ENCODE data around the gene REXO1. TPM values are rescaled to one million over a fixed set of nuclear protein-coding genes. Genes with fewer than 3 reads are reported as not detected.

Gene REXO1
- total RNA-seq, 2 experiments from 2014 or later = 52.5 to 53.0 TPM

GRCh38 chr19:1796395-1797142 is 51.7 kb downstream of the REXO1 start:
- ChIA-PET POLR2A (no interaction called here), CTCF (interaction anchor here (0.8 to 2.1 kb wide), 5 partner anchors 10 to 250 kb away, joined by 3 to 10 read pairs (median 4); no protein-coding TSS in a partner anchor)

GRCh38 chr19:1794424-1795172 is 53.7 kb downstream of the REXO1 start:
- ChIA-PET POLR2A (no interaction called here), CTCF (interaction anchor here (0.5 to 2.5 kb wide), 7 partner anchors 11 to 138 kb away, joined by 3 to 11 read pairs (median 5); no protein-coding TSS in a partner anchor)

- CTCF ChIA-PET = interaction anchor here (0.7 kb wide), 1 partner anchor 120 kb away, joined by 3 read pairs; no protein-coding TSS in a partner anchor
- POLR2A ChIA-PET = no interaction called here
Observed at GRCh38 chr19:1791879-1792278, 56.4 kb downstream of the REXO1 start.

- CTCF ChIA-PET = interaction anchor here (0.9 to 1.4 kb wide), 4 partner anchors 9 to 47 kb away, joined by 3 to 4 read pairs (median 4); no protein-coding TSS in a partner anchor
- POLR2A ChIA-PET = no interaction called here
Observed at GRCh38 chr19:1790054-1790792, 58.1 kb downstream of the REXO1 start.

- CTCF ChIA-PET = interaction anchor here (0.6 to 2.0 kb wide), 6 partner anchors 22 to 1073 kb away, joined by 3 to 8 read pairs (median 4); no protein-coding TSS in a partner anchor
- POLR2A ChIA-PET = no interaction called here
Observed at GRCh38 chr19:1789261-1790041, 58.8 kb downstream of the REXO1 start.

DNA sequence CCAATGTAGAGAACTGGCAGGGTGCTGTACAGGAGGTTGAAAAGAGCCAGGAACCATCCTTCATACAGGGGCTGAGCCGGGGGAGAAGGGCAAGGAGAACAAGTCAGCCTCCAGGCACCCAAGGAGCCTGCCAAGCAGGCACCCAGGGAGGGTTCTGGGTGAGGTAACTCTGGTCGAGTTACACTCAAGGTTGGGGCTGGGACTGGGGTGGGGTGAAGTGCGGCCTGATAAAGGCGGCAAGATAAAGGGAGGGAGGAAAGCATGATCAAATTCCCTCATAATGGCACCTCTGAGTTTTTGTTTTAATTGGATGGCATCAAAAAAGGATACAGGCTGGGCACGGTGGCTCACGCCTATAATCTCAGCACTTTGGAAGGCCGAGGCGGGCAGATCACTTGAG is 61.2 kb downstream of the REXO1 start:
- POLR2A ChIA-PET = interaction anchor here (0.7 kb wide), 1 partner anchor 40 kb away, joined by 4 read pairs; no protein-coding TSS in a partner anchor
- CTCF ChIA-PET = no interaction called here

- ChIA-PET CTCF (interaction anchor here (1.2 to 1.6 kb wide), 2 partner anchors 18 to 25 kb away, joined by 3 read pairs; partner anchors contain the start of gene ATP8B3), POLR2A (interaction anchor here (0.7 kb wide), 1 partner anchor 40 kb away, joined by 4 read pairs; no protein-coding TSS in a partner anchor)
Observed at GRCh38 chr19:1786668-1787067, 61.6 kb downstream of the REXO1 start.

DNA sequence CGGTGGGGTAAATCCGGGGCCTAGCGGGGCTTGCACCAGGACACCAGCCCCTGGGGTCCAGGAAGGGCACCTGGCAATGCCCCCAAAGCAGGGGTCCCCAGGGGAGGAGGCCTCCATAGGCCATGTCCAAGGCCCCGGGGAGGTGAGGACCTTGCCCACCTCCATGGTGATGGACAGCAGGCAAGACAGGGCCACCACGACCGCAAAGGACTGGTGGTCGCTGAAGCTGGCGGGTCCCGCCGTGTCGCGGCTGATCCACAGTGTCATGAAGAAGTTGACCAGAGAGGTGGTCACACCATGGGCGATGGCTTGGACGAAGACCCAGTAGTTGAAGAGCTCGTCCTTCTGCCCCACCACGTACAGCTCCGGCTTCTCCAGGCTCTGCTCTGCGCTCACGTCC is 63.0 kb downstream of the REXO1 start:
- CTCF ChIA-PET = interaction anchor here (1.2 to 1.6 kb wide), 3 partner anchors 17 to 113 kb away, joined by 3 to 4 read pairs (median 3); partner anchors contain the start of gene ATP8B3
- POLR2A ChIA-PET = no interaction called here

DNA sequence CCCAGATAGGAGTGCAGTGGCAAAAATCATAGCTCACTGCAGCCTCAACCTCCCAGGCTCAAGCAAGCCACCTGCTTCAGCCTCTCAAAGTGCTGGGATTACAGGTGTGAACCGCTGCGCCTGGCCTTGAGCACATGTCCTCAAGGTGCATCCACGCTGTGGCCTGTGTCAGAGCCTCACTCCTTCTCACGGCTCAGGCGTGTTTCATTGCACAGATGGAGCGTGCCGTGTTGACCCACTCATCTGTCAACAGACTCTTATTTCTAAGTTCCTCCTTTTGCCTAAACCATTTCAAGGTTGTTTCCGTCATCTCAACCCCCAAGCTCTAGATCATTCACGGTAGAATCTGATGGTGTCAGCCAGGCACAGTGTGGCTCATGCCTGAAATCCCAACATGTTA is 64.4 kb downstream of the REXO1 start:
- ChIA-PET CTCF (interaction anchor here (0.6 to 1.9 kb wide), 2 partner anchors 9 to 12 kb away, joined by 4 to 10 read pairs; no protein-coding TSS in a partner anchor), POLR2A (no interaction called here)

DNA sequence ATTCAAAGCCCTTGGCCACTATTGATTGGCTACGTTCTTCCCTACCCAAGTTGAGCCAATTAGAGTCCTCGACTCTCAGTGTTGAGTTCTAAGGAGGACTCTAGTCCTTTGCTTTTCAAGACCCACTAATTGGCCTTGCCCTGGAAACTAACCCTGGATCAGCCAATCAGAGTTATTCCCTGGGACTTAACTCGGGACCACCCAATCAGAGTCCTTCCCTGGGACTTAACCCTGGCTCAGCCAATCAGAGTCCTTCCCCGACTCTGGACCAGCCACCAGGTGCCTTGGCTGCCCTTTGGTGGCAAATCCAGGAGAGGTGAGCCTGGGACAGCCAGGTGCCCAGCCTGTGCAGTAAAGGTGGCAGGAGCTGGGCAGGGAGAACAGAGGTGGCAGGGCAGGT is 64.9 kb downstream of the REXO1 start:
- CTCF ChIA-PET = interaction anchor here (0.6 to 2.0 kb wide), 5 partner anchors 9 to 51 kb away, joined by 3 to 10 read pairs (median 4); no protein-coding TSS in a partner anchor
- POLR2A ChIA-PET = no interaction called here

DNA sequence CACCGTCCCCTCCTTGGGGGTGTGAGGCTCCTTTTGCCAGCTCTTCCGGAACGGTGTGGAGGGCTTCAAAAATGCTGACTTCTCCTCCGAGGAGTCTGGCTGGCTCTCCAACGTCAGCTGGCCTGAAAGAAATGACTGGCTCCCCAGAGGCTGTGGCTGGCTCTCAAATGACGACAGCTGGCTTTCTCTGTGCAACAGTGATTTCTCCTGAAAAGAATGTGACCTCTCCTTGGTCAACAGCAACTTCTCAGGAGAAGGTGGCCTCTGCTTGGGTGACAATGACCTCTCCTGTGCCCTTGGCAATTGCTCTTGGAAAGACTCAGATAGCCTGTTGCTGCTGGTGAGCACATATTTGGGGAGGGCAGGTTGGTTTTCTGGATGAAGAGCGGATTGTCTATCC is 65.8 kb downstream of the REXO1 start:
- CTCF ChIA-PET = interaction anchor here (1.1 to 2.2 kb wide), 9 partner anchors 8 to 236 kb away, joined by 3 to 11 read pairs (median 3); no protein-coding TSS in a partner anchor
- POLR2A ChIA-PET = no interaction called here

GRCh38 chr19:1780272-1780958 is 67.9 kb downstream of the REXO1 start:
- ChIA-PET POLR2A (interaction anchor here (0.5 kb wide), 1 partner anchor 128 kb away, joined by 3 read pairs; the partner anchor contains the start of gene TCF3), CTCF (interaction anchor here (0.6 to 2.2 kb wide), 7 partner anchors 10 to 291 kb away, joined by 3 to 11 read pairs (median 3); no protein-coding TSS in a partner anchor)

DNA sequence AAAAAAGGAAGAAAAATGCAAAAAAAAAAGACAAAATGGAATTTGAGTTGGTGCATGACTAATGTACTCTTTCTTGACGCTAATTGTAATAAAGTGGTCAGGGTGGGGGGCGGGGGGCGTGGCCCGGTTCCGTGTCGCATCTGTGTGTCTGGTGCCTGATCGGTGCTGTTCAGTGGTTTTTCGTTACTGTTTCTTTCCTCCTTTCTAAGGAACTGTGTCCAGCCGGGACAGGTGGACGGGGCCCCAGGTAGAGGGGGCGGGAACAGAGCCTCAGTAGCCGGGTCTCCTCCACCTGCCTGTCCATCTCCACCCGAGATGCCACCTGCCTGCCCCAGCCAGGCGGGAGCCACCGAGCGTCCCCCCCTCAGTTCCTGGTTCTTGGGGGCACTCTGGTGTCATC is 68.7 kb downstream of the REXO1 start:
- CTCF ChIA-PET = interaction anchor here (0.6 to 1.3 kb wide), 2 partner anchors 107 to 154 kb away, joined by 3 to 5 read pairs; no protein-coding TSS in a partner anchor
- POLR2A ChIA-PET = no interaction called here

- ChIA-PET POLR2A (no interaction called here), CTCF (interaction anchor here (0.6 to 2.0 kb wide), 5 partner anchors 11 to 316 kb away, joined by 3 to 6 read pairs (median 3); no protein-coding TSS in a partner anchor)
Observed at GRCh38 chr19:1777149-1777548, 71.1 kb downstream of the REXO1 start.

GRCh38 chr19:1776606-1777147 is 71.6 kb downstream of the REXO1 start:
- CTCF ChIA-PET = interaction anchor here (0.6 to 2.0 kb wide), 4 partner anchors 12 to 317 kb away, joined by 3 to 6 read pairs (median 4); no protein-coding TSS in a partner anchor
- POLR2A ChIA-PET = no interaction called here

DNA sequence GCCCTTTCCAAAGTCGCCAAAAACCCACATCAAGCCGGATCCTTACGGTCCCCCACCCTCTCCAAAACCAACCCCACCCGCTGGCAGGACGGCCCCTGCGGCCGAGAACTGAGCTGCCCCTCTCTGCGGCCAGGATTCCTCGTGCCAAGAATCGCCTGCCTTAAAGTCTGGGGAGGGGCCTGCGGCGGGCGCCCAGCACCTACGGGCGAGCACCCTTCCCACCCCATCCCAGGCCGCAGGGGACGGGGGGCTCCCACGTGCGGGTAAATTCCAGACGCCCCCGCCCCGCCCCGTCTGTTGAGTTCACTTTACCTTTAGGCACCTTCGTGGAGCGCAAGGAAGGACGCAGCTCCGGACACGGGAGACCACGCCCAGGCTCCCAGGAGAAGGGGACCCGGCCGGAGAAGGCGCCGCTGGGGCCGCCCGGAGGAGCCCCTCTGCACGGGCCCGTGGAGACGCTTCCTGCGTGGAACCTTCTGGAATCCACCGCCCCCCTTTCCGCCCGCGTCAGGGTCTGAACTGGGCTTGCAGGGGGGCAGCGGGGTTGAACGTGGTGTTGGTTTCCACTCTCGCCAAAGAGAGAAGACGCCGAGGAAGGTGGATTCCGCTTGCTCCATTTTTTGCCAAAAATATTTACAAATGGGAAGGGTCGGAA is 72.2 kb downstream of the REXO1 start:
- ChIA-PET CTCF (interaction anchor here (0.8 to 2.0 kb wide), 3 partner anchors 11 to 121 kb away, joined by 3 to 5 read pairs (median 4); no protein-coding TSS in a partner anchor), POLR2A (no interaction called here)
